ENCODE results near the gene ELFN2.

DNA sequence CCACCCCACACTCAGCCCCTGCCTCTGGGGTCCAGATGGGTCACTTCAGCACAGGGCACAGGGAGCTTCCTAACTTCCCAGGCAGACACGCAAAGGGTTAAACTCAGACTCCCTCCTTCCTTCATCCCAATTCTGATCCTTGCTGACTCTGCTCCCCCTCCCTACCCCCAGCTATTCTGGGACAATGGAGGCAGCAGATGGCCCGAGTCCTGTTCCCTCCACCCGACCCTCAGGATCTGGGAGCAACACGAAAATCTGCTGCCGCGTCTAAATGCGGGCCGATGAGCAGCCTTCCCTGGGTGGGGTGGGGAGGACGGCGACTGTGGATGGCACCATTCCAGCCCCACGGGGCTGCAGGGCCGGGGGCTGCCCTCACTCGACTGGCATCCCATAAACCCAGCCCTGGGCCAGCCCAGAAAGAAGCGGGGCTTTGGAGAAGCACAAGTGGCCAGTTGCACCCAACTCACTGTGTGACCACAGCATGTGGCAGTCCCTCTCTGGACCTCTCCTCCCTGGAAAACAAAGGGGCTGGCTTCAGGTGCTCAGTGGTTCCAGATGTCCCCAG lies 40.2 kb upstream of the ELFN2 start:
- TF ChIP-seq, protein P1, sequence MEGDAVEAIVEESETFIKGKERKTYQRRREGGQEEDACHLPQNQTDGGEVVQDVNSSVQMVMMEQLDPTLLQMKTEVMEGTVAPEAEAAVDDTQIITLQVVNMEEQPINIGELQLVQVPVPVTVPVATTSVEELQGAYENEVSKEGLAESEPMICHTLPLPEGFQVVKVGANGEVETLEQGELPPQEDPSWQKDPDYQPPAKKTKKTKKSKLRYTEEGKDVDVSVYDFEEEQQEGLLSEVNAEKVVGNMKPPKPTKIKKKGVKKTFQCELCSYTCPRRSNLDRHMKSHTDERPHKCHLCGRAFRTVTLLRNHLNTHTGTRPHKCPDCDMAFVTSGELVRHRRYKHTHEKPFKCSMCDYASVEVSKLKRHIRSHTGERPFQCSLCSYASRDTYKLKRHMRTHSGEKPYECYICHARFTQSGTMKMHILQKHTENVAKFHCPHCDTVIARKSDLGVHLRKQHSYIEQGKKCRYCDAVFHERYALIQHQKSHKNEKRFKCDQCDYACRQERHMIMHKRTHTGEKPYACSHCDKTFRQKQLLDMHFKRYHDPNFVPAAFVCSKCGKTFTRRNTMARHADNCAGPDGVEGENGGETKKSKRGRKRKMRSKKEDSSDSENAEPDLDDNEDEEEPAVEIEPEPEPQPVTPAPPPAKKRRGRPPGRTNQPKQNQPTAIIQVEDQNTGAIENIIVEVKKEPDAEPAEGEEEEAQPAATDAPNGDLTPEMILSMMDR (IDR thresholded peaks at IDR 0.05), result no peak
- TF ChIP-seq POLR2AphosphoS5 (IDR thresholded peaks at IDR 0.05) (no peak), POLR2A (IDR thresholded peaks at IDR 0.05) (no peak)

Data from breast epithelium (tissue), 3 donors.